CD8-positive, alpha-beta memory T cell (primary cell): Measurements from ENCODE around the gene CEP72. TPM values are rescaled to one million over a fixed set of nuclear protein-coding genes. Genes with fewer than 3 reads are reported as not detected.

Experiments used
- polyA plus RNA-seq: library from polyadenylated mRNA; unstranded; fragments of 300-500 nt; fragmentation: Illumina TruSeq; gene quantifications from one replicate; pipeline ENCODE4 v1.2.3, GENCODE V29; 2021
- total RNA-seq, 2 experiments: library from RNA; stranded (reverse); gene quantifications; one replicate each; pipeline ENCODE4 v1.2.3, GENCODE V29; 2021

The CEP72 gene
- total and polyA plus RNA-seq, 3 experiments from 2014 or later = 4.2 to 21.0 (median 20.0) TPM

Other genes starting within 250 kb of the CEP72 start
- gene EXOC3, start 169.2 kb upstream of the CEP72 start, total RNA-seq = 10 to 100 TPM; 50.2 to 52.4 TPM
- 42.9 TPM for gene EXOC3, start 169.2 kb upstream of the CEP72 start, polyA plus RNA-seq
- gene SLC9A3, start 87.9 kb upstream of the CEP72 start, total RNA-seq = 1 to 10 TPM; 2.4 to 2.6 TPM
- 2.5 TPM for gene SLC9A3, start 87.9 kb upstream of the CEP72 start, polyA plus RNA-seq
- under 1 TPM; 0.37 to 0.38 TPM for gene TPPP, start 81.0 kb downstream of the CEP72 start, total RNA-seq
- 0.79 TPM for gene TPPP, start 81.0 kb downstream of the CEP72 start, polyA plus RNA-seq
- under 1 TPM; 0.40 to 0.55 TPM for gene ZDHHC11B, start 172.4 kb downstream of the CEP72 start, total RNA-seq
- gene ZDHHC11B, start 172.4 kb downstream of the CEP72 start, polyA plus RNA-seq = not detected
- gene ZDHHC11, start 238.6 kb downstream of the CEP72 start, total RNA-seq = 1 to 10 TPM; 4.5 to 7.2 TPM
- gene ZDHHC11, start 238.6 kb downstream of the CEP72 start, polyA plus RNA-seq = not detected